HK-2 (cell line): Measurements from ENCODE around the gene SETBP1.
A peak's percentile ranks its signal among the peaks of the same experiment; 100 is the strongest.

Experiments
- DNase-seq: peaks from one replicate; pipeline ENCODE4 v3.0.0-alpha.2; 2018; ENCODE audit not compliant: unreplicated experiment

SETBP1 gene

GRCh38 chr18:44816050-44816449, 135.4 kb downstream of the SETBP1 start:
- no peak for DNase-seq

GRCh38 chr18:44816477-44816876, 135.8 kb downstream of the SETBP1 start:
- DNase-seq: no peak

- DNase-seq: no peak
These were observed 137.3 kb downstream of the SETBP1 start for GRCh38 chr18:44817831-44818473.

GRCh38 chr18:44818668-44819403, 138.1 kb downstream of the SETBP1 start:
- DNase-seq: no peak

- DNase-seq: no peak
These were observed 139.3 kb downstream of the SETBP1 start for GRCh38 chr18:44819944-44820510.

- DNase-seq: no peak
These were observed 141.2 kb downstream of the SETBP1 start for GRCh38 chr18:44821924-44822323.

GRCh38 chr18:44823286-44823685, 142.6 kb downstream of the SETBP1 start:
- DNase-seq: no peak

GRCh38 chr18:44823782-44824181, 143.1 kb downstream of the SETBP1 start:
- DNase-seq: no peak

GRCh38 chr18:44824884-44825283, 144.2 kb downstream of the SETBP1 start:
- no peak for DNase-seq

- peak; percentile 14 for DNase-seq
These were observed 146.0 kb downstream of the SETBP1 start for GRCh38 chr18:44826418-44827259.

GRCh38 chr18:44828080-44828479, 147.4 kb downstream of the SETBP1 start:
- DNase-seq: no peak

GRCh38 chr18:44830581-44830980, 149.9 kb downstream of the SETBP1 start:
- DNase-seq: no peak

GRCh38 chr18:44833786-44834185, 153.1 kb downstream of the SETBP1 start:
- DNase-seq: no peak

GRCh38 chr18:44834867-44835469, 154.3 kb downstream of the SETBP1 start:
- DNase-seq: no peak

GRCh38 chr18:44835703-44836102, 155.0 kb downstream of the SETBP1 start:
- DNase-seq: no peak

GRCh38 chr18:44836263-44836662, 155.6 kb downstream of the SETBP1 start:
- DNase-seq: no peak

GRCh38 chr18:44837482-44838180, 156.9 kb downstream of the SETBP1 start:
- no peak for DNase-seq

GRCh38 chr18:44838971-44839666, 158.4 kb downstream of the SETBP1 start:
- peak; percentile 20 for DNase-seq

GRCh38 chr18:44840058-44840790, 159.5 kb downstream of the SETBP1 start:
- DNase-seq: no peak

- no peak for DNase-seq
These were observed 160.5 kb downstream of the SETBP1 start for GRCh38 chr18:44841221-44841620.
